Measurements from ENCODE around the gene PGLYRP2.

The PGLYRP2 gene

GRCh38 chr19:15450528-15450890 lies 28.8 kb downstream of the PGLYRP2 start:
- Histone ChIP-seq H3K4me2 (ENCODE audit: low read length) (peak overlapping the region; percentile 59; the same call in 1 of the 2 replicates), H4K20me1 (ENCODE audit: insufficient read depth, low read length) (no peaks in the 10 kb centered on the region), H3K9ac (ENCODE audit: low read length) (no peak overlapping the region), H3K79me2 (ENCODE audit: low read length) (no peaks in the 10 kb centered on the region), H3K4me1 (ENCODE audit: low read length) (peaks cover 16% of the 10 kb centered on the region), H2AFZ (ENCODE audit: low read depth, low read length) (no peak overlapping the region), H3K27ac (ENCODE audit: low read length) (no peak overlapping the region), H3K9me3 (ENCODE audit: insufficient read depth, low read length) (no peaks in the 10 kb centered on the region), H3K36me3 (replicated peaks; ENCODE audit: low read depth, low read length) (peaks cover 20% of the 10 kb centered on the region), H3K4me3 (ENCODE audit: low read length) (no peak overlapping the region), H3K27me3 (ENCODE audit: low read depth, low read length) (no peaks in the 10 kb centered on the region)
- TF ChIP-seq, protein P1, sequence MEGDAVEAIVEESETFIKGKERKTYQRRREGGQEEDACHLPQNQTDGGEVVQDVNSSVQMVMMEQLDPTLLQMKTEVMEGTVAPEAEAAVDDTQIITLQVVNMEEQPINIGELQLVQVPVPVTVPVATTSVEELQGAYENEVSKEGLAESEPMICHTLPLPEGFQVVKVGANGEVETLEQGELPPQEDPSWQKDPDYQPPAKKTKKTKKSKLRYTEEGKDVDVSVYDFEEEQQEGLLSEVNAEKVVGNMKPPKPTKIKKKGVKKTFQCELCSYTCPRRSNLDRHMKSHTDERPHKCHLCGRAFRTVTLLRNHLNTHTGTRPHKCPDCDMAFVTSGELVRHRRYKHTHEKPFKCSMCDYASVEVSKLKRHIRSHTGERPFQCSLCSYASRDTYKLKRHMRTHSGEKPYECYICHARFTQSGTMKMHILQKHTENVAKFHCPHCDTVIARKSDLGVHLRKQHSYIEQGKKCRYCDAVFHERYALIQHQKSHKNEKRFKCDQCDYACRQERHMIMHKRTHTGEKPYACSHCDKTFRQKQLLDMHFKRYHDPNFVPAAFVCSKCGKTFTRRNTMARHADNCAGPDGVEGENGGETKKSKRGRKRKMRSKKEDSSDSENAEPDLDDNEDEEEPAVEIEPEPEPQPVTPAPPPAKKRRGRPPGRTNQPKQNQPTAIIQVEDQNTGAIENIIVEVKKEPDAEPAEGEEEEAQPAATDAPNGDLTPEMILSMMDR (IDR thresholded peaks at IDR 0.05; ENCODE audit: low read depth, low read length): no peak
- no peak for TF ChIP-seq EZH2phosphoT487 (IDR thresholded peaks at IDR 0.05; ENCODE audit: low read depth)

DNA sequence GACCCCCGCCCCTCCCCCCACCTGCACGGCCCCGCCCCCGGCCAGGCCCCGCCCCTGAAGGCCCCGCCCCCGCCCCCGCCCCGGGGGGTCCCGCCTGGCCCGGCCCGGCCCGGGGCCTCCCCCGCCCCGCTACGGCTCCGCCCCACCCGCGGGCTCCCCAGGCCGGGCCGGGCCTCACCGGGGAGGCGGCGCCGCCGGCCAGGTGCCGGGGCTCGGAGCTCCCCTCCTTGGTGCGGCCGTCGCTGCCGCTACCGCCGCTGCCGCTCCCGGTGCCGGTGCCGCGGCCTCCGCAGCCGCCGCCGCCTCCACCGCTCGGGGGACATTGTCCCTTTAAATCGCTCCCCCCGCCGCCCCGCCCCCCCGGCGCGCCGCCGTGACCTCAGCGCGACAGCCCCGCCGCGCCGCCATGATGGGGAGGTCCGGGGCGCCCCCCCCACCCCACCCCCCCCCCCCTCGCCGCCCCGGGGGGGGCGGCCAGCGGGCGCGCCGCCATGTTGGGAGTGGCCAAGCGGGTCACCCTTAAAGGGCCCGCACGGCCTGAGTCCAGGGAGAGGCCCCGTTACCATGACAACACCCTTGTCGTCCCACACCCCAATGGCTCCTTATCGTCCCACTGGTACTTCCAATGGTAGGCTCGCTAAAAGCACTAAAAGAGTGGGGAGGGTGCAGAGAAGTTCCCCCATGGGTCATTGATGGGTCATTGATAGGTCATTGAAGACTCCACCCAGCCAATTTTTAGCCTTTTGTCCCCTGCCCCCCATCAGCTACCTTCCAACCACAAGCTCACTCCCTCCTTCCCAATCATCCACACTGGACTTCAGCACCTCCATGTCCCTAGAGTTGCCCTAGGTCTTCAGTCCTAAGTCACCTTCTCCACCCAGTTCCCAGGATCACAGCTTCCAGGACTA lies 29.4 kb downstream of the PGLYRP2 start, which contains the start of gene WIZ:
Gene WIZ, minus strand, starts transcription at position 337 of the 908 bp plus-strand sequence. CDS start 1,649 bp downstream, outside the sequence.
- H3K27ac ChIP-seq (ENCODE audit: low read length): no peak within 1 kb of the TSS
- peak within 1 kb of the TSS; percentile 87 for H2AFZ ChIP-seq (ENCODE audit: low read depth, low read length)
- peak within 1 kb of the TSS; percentile 82 for H3K4me3 ChIP-seq (ENCODE audit: low read length)

DNA sequence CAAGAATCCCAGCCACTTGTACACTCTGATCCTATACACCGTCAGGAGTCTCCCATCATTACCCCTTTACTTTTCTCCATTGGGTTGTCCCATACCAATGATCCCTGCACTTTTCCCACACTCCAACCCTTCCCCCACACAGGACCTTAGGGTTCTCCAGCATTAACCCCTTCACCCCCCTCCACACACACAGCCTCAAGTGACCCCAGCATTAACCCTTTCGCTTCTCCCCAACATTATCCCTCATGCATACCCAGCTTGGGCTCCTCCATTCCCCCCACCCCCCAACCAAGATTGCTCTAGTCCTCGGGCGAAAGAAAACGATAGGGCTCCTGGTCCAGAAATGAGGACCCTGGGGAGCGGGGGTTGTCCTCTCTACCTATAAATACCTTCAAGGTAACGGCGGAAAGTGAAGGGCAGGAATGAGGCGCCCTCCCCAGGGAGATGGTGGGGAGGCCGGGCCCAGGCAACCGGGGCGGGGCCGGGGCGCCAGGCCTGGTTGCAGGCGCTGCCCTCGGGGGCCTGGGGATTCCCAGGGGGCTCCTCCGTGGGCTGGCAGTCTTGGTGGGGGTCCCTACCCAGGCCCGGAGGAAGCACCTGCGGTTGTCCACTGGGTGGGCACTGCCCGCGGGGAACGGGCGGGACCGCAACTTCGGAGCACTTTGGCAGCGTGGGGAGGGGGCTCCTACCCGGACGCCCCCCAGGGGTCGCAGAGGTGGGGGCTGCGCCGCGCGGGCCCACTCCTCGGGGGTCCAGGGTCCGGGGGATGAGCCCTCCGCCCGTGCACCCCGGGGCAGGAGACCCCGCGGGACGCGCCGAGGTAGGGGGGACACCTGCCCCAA lies 30.3 kb downstream of the PGLYRP2 start:
- H3K27me3 ChIP-seq (ENCODE audit: low read depth, low read length): no peaks in the 10 kb centered on the region
- H4K20me1 ChIP-seq (ENCODE audit: insufficient read depth, low read length): no peaks in the 10 kb centered on the region
- H3K4me3 ChIP-seq (ENCODE audit: low read length): peak overlapping the region; percentile 82
- peak overlapping the region; percentile 67 for H3K9ac ChIP-seq (ENCODE audit: low read length)
- H3K4me1 ChIP-seq (ENCODE audit: low read length): peaks cover 16% of the 10 kb centered on the region
- H3K4me2 ChIP-seq (ENCODE audit: low read length): peak overlapping the region; percentile 73
- no peak overlapping the region for H3K27ac ChIP-seq (ENCODE audit: low read length)
- H3K79me2 ChIP-seq (ENCODE audit: low read length): no peaks in the 10 kb centered on the region
- H3K36me3 ChIP-seq (replicated peaks; ENCODE audit: low read depth, low read length): peaks cover 11% of the 10 kb centered on the region
- TF ChIP-seq, protein P1 (IDR thresholded peaks at IDR 0.05; ENCODE audit: low read depth, low read length): 0 out of 2 replicates have a peak, but pooled peaks have one; percentile 15
- no peak for TF ChIP-seq EZH2phosphoT487 (IDR thresholded peaks at IDR 0.05; ENCODE audit: low read depth)
- peak overlapping the region; percentile 87 for H2AFZ ChIP-seq (ENCODE audit: low read depth, low read length)
- no peaks in the 10 kb centered on the region for H3K9me3 ChIP-seq (ENCODE audit: insufficient read depth, low read length)

More for the DNA sequence above, 29.4 kb downstream of the PGLYRP2 start, which contains the start of gene WIZ:
- Histone ChIP-seq H3K79me2 (ENCODE audit: low read length) (no peaks in the 10 kb centered on the region), H3K9ac (ENCODE audit: low read length) (peak within 1 kb of the TSS; percentile 67), H3K36me3 (replicated peaks; ENCODE audit: low read depth, low read length) (peaks cover 15% of the 10 kb centered on the region), H3K27me3 (ENCODE audit: low read depth, low read length) (no peaks in the 10 kb centered on the region), H3K9me3 (ENCODE audit: insufficient read depth, low read length) (no peaks in the 10 kb centered on the region), H3K4me1 (ENCODE audit: low read length) (peaks cover 16% of the 10 kb centered on the region), H3K4me2 (ENCODE audit: low read length) (peak within 1 kb of the TSS; percentile 73), H4K20me1 (ENCODE audit: insufficient read depth, low read length) (no peaks in the 10 kb centered on the region)
- TF ChIP-seq, protein P1 (IDR thresholded peaks at IDR 0.05; ENCODE audit: low read depth, low read length): no peak
- no peak for TF ChIP-seq EZH2phosphoT487 (IDR thresholded peaks at IDR 0.05; ENCODE audit: low read depth)

Measured in OCI-LY3 (cell line).